HEK293T (cell line): ENCODE data around the gene TSEN54.

ENCODE experiments used
- ARNT ChIP-seq: fragments of 450-650 bp; IDR thresholded peaks from 2 replicates; pipeline ENCODE4 v1.6.1; 2017; ENCODE audit warnings: mild to moderate bottlenecking
- BHLHE40 ChIP-seq: fragments of 450-650 bp; IDR thresholded peaks from 2 replicates; pipeline ENCODE4 v1.6.1; 2016; ENCODE audit warnings: mild to moderate bottlenecking, moderate library complexity, borderline replicate concordance
- CTBP1 ChIP-seq: fragments of 450-650 bp; IDR thresholded peaks from 2 replicates; pipeline ENCODE4 v1.6.1; 2016; ENCODE audit warnings: borderline replicate concordance
- ELF4 ChIP-seq: fragments of 450-650 bp; IDR thresholded peaks from 2 replicates; pipeline ENCODE4 v1.6.1; 2017; ENCODE audit warnings: antibody characterized with exemption
- FOXA1 ChIP-seq: fragments of 450-650 bp; IDR thresholded peaks from 2 replicates; pipeline ENCODE4 v1.6.1; 2016; ENCODE audit warnings: mild to moderate bottlenecking
- FOXK2 ChIP-seq: fragments of 450-650 bp; IDR thresholded peaks from 2 replicates; pipeline ENCODE4 v1.6.1; 2016; ENCODE audit warnings: mild to moderate bottlenecking
- FOXM1 ChIP-seq: fragments of 450-650 bp; IDR thresholded peaks from 2 replicates; pipeline ENCODE4 v1.6.1; 2017; ENCODE audit warnings: mild to moderate bottlenecking, borderline replicate concordance
- L3MBTL2 ChIP-seq: fragments of 450-650 bp; conservative IDR thresholded peaks from 2 replicates; pipeline ENCODE4 v1.6.1; 2016; ENCODE audit warnings: mild to moderate bottlenecking
- LEF1 ChIP-seq: fragments of 450-650 bp; IDR thresholded peaks from 2 replicates; pipeline ENCODE4 v1.6.1; 2017; ENCODE audit warnings: mild to moderate bottlenecking, borderline replicate concordance
- NFRKB ChIP-seq: fragments of 450-650 bp; IDR thresholded peaks from 2 replicates; pipeline ENCODE4 v1.6.1; 2016; ENCODE audit warnings: mild to moderate bottlenecking, moderate library complexity
- SP1 ChIP-seq: fragments of 450-650 bp; IDR thresholded peaks from 2 replicates; pipeline ENCODE4 v1.6.1; 2017
- SUZ12 ChIP-seq: fragments of 450-650 bp; IDR thresholded peaks from 2 replicates; pipeline ENCODE4 v1.6.1; 2016; ENCODE audit warnings: mild to moderate bottlenecking
- TARDBP ChIP-seq: fragments of 450-650 bp; IDR thresholded peaks from 2 replicates; pipeline ENCODE4 v1.6.1; 2016
- ZNF384 ChIP-seq: fragments of 450-650 bp; IDR thresholded peaks from 2 replicates; pipeline ENCODE4 v1.6.1; 2016

DNA sequence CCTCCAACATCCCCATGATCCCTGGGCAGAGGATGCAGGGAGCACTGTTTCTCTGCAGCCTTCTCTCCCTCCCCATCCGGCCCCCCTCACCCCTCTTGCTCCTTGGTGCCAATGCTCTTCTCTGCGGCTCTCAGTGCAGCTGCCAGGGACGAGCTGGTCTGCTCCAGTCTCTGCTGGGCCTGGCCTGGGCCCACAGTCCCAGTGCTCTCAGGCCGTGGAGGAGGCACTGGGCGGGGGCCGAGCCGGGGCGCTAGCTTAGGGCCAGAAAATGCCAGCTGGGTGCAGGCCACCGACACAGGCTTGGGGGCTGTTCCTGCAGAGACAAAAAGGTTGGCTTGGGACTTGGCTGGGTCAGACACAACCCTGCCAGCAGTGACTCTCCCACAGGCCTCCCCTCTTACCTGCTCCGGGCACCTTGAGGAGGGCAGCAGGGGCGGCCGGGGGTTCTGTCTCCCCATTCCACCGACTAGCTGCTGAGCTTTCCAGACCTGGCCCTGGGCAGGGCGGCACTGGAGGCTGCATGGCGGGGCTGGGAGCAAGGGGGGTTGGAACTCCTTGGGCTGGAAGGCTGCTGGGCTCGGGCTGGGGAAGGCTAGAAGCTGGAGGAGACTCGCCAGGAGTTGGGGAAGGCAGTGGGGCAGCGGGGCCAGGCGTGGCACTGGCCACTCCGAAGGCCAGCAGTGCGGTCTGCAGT is 14.8 kb upstream of the TSEN54 start:
- no peak for TF ChIP-seq BHLHE40
- no peak for TF ChIP-seq SP1
- TF ChIP-seq CTBP1, result no peak
- TF ChIP-seq FOXA1, result no peak
- TF ChIP-seq FOXK2, result no peak
- no peak for TF ChIP-seq SUZ12
- TF ChIP-seq ELF4, result no peak
- no peak for TF ChIP-seq L3MBTL2
- TF ChIP-seq FOXM1, result no peak
- no peak for TF ChIP-seq ZNF384
- TF ChIP-seq TARDBP, result no peak
- TF ChIP-seq ARNT, result no peak
- TF ChIP-seq LEF1, result no peak
- TF ChIP-seq NFRKB, result no peak
